ENCODE measurements around the gene RDH5. TPM values are rescaled to one million over a fixed set of nuclear protein-coding genes. Genes with fewer than 3 reads are reported as not detected.

Gene RDH5
- polyA plus RNA-seq, 1 donor from 2014 or later = 3.4 TPM

DNA sequence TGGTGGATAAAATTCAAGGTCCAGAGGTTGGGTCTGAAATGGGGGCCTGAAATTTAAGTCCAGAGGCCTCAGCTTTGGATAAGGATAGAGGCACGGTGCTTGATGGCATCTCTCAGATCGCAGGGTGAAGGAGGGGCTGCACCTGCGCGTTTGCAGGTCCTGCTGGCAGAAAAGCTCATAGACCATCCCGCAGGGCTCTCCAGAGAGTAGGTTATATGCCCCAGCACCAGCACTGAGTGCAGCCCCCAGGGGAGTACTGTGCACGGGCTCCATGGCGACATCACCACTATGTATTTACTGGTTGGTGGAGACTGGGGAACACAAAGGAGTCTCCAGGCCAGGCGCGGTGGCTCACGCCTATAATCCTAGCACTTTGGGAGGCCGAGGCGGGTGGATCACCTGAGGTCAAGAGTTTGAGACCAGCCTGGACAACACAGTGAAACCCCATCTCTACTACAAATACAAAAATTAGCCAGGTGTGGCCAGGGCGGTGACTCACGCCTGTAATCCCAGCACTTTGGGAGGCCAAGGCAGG, 12.9 kb downstream of the RDH5 start:
- Histone ChIP-seq H3K9me2 (ENCODE audit: insufficient read depth, low read length) (no peaks in the 10 kb centered on the region), H3K27me3 (ENCODE audit: insufficient read depth, low read depth, low read length) (no peaks in the 10 kb centered on the region), H2AFZ (ENCODE audit: low read depth, low read length) (no peak overlapping the region), H3K4me3 (ENCODE audit: low read length) (no peak overlapping the region), H3K79me2 (replicated peaks; ENCODE audit: insufficient read depth, low read length) (peaks cover 8% of the 10 kb centered on the region), H3K27ac (ENCODE audit: low read length) (no peak overlapping the region), H3F3A (ENCODE audit: insufficient read depth, low read length, poor library complexity, severe bottlenecking) (peaks cover 9% of the 10 kb centered on the region), H3K9me3 (ENCODE audit: low read length) (no peaks in the 10 kb centered on the region), H4K20me1 (ENCODE audit: insufficient read depth) (no peaks in the 10 kb centered on the region), H3K9ac (ENCODE audit: low read length) (no peak overlapping the region), H3K4me2 (ENCODE audit: low read length) (no peak overlapping the region), H3K36me3 (ENCODE audit: insufficient read depth, low read length) (no peaks in the 10 kb centered on the region)
- TF ChIP-seq MXI1 (conservative IDR thresholded peaks at IDR 0.05; ENCODE audit: poor library complexity, severe bottlenecking) (no peak), POLR2AphosphoS5 (IDR thresholded peaks at IDR 0.05) (no peak), EP300 (conservative IDR thresholded peaks at IDR 0.05; ENCODE audit: poor library complexity, severe bottlenecking) (no peak), EZH2 (IDR thresholded peaks at IDR 0.05; ENCODE audit: borderline replicate concordance, insufficient read depth, low read length, poor library complexity, severe bottlenecking) (no peak), TAF1 (IDR thresholded peaks at IDR 0.05; ENCODE audit: low read depth) (no peak), SMC3 (conservative IDR thresholded peaks at IDR 0.05; ENCODE audit: poor library complexity) (no peak)
- TF ChIP-seq, protein P1, sequence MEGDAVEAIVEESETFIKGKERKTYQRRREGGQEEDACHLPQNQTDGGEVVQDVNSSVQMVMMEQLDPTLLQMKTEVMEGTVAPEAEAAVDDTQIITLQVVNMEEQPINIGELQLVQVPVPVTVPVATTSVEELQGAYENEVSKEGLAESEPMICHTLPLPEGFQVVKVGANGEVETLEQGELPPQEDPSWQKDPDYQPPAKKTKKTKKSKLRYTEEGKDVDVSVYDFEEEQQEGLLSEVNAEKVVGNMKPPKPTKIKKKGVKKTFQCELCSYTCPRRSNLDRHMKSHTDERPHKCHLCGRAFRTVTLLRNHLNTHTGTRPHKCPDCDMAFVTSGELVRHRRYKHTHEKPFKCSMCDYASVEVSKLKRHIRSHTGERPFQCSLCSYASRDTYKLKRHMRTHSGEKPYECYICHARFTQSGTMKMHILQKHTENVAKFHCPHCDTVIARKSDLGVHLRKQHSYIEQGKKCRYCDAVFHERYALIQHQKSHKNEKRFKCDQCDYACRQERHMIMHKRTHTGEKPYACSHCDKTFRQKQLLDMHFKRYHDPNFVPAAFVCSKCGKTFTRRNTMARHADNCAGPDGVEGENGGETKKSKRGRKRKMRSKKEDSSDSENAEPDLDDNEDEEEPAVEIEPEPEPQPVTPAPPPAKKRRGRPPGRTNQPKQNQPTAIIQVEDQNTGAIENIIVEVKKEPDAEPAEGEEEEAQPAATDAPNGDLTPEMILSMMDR (IDR thresholded peaks at IDR 0.05; ENCODE audit: poor library complexity, severe bottlenecking) = no peak

DNA sequence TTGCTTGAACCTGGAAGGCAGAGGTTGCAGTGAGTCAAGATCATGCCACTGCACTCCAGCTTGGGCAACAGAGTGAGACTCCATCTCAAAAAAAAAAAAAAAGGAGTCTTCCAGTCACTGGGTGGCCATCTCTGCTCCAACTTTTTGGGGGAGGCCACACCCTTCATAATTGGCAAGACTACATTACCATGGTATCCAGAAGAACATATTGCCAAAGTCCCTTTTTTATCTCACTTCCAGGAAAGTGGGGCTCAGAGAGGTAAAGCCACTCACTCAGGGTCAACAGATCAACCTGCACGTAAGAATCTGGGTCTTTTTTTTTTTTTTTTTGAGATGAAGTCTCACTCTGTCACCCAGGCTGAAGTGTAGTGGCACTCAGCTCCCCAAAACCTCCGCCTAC, 13.7 kb downstream of the RDH5 start:
- Histone ChIP-seq H3K4me3 (ENCODE audit: low read length) (no peak overlapping the region), H3K79me2 (replicated peaks; ENCODE audit: insufficient read depth, low read length) (peaks cover 6% of the 10 kb centered on the region), H3K9ac (ENCODE audit: low read length) (no peak overlapping the region), H3K27me3 (ENCODE audit: insufficient read depth, low read depth, low read length) (no peaks in the 10 kb centered on the region), H3K27ac (ENCODE audit: low read length) (no peak overlapping the region), H3K9me2 (ENCODE audit: insufficient read depth, low read length) (no peaks in the 10 kb centered on the region), H3K36me3 (ENCODE audit: insufficient read depth, low read length) (no peaks in the 10 kb centered on the region), H4K20me1 (ENCODE audit: insufficient read depth) (no peaks in the 10 kb centered on the region), H3K4me2 (ENCODE audit: low read length) (no peak overlapping the region), H3F3A (ENCODE audit: insufficient read depth, low read length, poor library complexity, severe bottlenecking) (peaks cover 9% of the 10 kb centered on the region), H3K9me3 (ENCODE audit: low read length) (no peaks in the 10 kb centered on the region), H2AFZ (ENCODE audit: low read depth, low read length) (no peak overlapping the region)
- TF ChIP-seq EP300 (conservative IDR thresholded peaks at IDR 0.05; ENCODE audit: poor library complexity, severe bottlenecking) (no peak), POLR2AphosphoS5 (IDR thresholded peaks at IDR 0.05) (no peak), EZH2 (IDR thresholded peaks at IDR 0.05; ENCODE audit: borderline replicate concordance, insufficient read depth, low read length, poor library complexity, severe bottlenecking) (no peak), TAF1 (IDR thresholded peaks at IDR 0.05; ENCODE audit: low read depth) (no peak), RAD21 (conservative IDR thresholded peaks at IDR 0.05) (no peak), MXI1 (conservative IDR thresholded peaks at IDR 0.05; ENCODE audit: poor library complexity, severe bottlenecking) (no peak), SMC3 (conservative IDR thresholded peaks at IDR 0.05; ENCODE audit: poor library complexity) (no peak)
- TF ChIP-seq, protein P2, sequence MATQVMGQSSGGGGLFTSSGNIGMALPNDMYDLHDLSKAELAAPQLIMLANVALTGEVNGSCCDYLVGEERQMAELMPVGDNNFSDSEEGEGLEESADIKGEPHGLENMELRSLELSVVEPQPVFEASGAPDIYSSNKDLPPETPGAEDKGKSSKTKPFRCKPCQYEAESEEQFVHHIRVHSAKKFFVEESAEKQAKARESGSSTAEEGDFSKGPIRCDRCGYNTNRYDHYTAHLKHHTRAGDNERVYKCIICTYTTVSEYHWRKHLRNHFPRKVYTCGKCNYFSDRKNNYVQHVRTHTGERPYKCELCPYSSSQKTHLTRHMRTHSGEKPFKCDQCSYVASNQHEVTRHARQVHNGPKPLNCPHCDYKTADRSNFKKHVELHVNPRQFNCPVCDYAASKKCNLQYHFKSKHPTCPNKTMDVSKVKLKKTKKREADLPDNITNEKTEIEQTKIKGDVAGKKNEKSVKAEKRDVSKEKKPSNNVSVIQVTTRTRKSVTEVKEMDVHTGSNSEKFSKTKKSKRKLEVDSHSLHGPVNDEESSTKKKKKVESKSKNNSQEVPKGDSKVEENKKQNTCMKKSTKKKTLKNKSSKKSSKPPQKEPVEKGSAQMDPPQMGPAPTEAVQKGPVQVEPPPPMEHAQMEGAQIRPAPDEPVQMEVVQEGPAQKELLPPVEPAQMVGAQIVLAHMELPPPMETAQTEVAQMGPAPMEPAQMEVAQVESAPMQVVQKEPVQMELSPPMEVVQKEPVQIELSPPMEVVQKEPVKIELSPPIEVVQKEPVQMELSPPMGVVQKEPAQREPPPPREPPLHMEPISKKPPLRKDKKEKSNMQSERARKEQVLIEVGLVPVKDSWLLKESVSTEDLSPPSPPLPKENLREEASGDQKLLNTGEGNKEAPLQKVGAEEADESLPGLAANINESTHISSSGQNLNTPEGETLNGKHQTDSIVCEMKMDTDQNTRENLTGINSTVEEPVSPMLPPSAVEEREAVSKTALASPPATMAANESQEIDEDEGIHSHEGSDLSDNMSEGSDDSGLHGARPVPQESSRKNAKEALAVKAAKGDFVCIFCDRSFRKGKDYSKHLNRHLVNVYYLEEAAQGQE (IDR thresholded peaks at IDR 0.05; ENCODE audit: borderline replicate concordance) = no peak
- TF ChIP-seq, protein P1 (IDR thresholded peaks at IDR 0.05; ENCODE audit: poor library complexity, severe bottlenecking) = no peak

Data from neural cell (in vitro differentiated cells).